ENCODE measurements around the gene MROH9. TPM values are rescaled to one million over a fixed set of nuclear protein-coding genes. Genes with fewer than 3 reads are reported as not detected.

MROH9 gene
- total RNA-seq, 1 experiment from 2014 or later = not detected

DNA sequence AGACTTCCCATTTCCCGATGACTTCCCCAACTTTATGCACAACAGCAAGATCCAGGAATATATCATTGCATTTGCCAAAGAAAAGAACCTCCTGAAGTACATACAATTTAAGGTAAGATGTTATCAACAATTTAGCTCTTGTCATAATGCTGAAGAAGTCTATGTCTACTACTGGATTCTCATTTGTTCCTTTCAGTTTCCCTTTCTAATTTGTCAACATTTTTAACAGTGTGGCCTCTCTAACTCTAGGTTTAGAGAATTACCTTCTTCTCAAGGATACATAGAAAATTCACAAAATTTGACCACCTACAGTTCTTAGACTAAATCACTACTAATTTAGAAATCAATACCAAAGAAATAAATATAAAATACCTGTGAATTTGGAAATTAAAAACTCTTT, 168.5 kb downstream of the MROH9 start:
- Histone ChIP-seq H3K27me3 (ENCODE audit: low read length) (no peaks in the 10 kb centered on the region), H3K79me2 (ENCODE audit: low read length) (no peaks in the 10 kb centered on the region), H3K4me1 (ENCODE audit: low read length) (no peaks in the 10 kb centered on the region), H3K4me2 (ENCODE audit: low read depth, low read length, poor library complexity, severe bottlenecking) (no peak overlapping the region), H3K36me3 (ENCODE audit: insufficient read depth, low read length) (no peaks in the 10 kb centered on the region), H3K9ac (ENCODE audit: low read length) (no peak overlapping the region), H3K27ac (ENCODE audit: low read length) (no peak overlapping the region), H3K9me3 (ENCODE audit: low read length) (no peaks in the 10 kb centered on the region), H2AFZ (ENCODE audit: low read length) (no peak overlapping the region), H4K20me1 (ENCODE audit: insufficient read depth, low read depth, low read length) (no peaks in the 10 kb centered on the region), H3K4me3 (ENCODE audit: low read length) (no peak overlapping the region), H3K9me2 (replicated peaks; ENCODE audit: insufficient read depth, low read length) (no peaks in the 10 kb centered on the region)
- DNase-seq = no peak

DNA sequence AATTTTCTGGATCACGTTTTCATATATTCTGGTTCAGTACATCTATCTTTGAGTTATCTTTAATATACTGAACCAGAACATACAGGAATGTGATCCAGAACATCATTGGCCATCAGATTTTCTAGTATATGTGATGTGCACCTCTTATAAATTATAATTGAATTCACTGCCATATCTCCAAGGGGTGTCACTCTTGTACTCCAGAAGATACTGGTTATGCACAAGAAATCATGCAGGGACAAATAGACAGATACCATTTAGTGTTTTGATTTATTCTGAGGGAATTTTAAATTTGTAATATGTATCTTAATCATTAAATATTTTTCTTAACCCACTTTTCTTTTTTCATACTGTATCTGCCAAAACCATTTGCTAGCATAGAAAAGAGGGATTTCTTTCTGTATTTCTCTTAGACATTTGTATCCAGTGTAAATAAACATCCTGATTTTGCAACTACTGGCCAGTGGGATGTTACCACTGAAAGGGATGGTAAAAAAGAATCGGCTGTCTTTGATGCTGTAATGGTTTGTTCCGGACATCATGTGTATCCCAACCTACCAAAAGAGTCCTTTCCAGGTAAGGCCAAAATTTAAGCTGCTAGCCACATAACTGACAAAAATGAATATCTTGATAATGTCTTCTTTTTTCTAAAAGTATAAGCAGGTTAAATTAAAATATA, 172.1 kb downstream of the MROH9 start:
- H3K9ac ChIP-seq (ENCODE audit: low read length) = no peak overlapping the region
- no peaks in the 10 kb centered on the region for H4K20me1 ChIP-seq (ENCODE audit: insufficient read depth, low read depth, low read length)
- no peaks in the 10 kb centered on the region for H3K9me2 ChIP-seq (replicated peaks; ENCODE audit: insufficient read depth, low read length)

DNA sequence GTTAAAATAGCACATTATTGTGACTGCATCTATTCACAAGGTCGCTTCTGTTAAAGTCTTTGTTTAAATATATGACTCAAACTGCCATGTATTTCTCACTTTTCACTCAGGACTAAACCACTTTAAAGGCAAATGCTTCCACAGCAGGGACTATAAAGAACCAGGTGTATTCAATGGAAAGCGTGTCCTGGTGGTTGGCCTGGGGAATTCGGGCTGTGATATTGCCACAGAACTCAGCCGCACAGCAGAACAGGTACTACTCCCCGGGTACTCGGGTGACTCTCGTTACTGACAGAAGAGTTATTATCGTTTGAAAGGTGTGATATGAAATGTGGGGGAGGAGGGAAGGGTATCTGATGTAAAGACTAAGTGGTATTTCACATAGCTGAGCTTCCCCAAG, 172.6 kb downstream of the MROH9 start:
- Histone ChIP-seq H3K9ac (ENCODE audit: low read length) (no peak overlapping the region), H4K20me1 (ENCODE audit: insufficient read depth, low read depth, low read length) (no peaks in the 10 kb centered on the region), H3K9me2 (replicated peaks; ENCODE audit: insufficient read depth, low read length) (no peaks in the 10 kb centered on the region), H3K79me2 (ENCODE audit: low read length) (no peaks in the 10 kb centered on the region), H3K9me3 (ENCODE audit: low read length) (no peaks in the 10 kb centered on the region), H3K36me3 (ENCODE audit: insufficient read depth, low read length) (no peaks in the 10 kb centered on the region), H3K4me1 (ENCODE audit: low read length) (no peaks in the 10 kb centered on the region), H2AFZ (ENCODE audit: low read length) (no peak overlapping the region), H3K4me3 (ENCODE audit: low read length) (no peak overlapping the region), H3K4me2 (ENCODE audit: low read depth, low read length, poor library complexity, severe bottlenecking) (no peak overlapping the region), H3K27ac (ENCODE audit: low read length) (no peak overlapping the region), H3K27me3 (ENCODE audit: low read length) (no peaks in the 10 kb centered on the region)
- DNase-seq = no peak

More for the DNA sequence above, 172.1 kb downstream of the MROH9 start:
- no peak overlapping the region for H3K27ac ChIP-seq (ENCODE audit: low read length)
- no peaks in the 10 kb centered on the region for H3K79me2 ChIP-seq (ENCODE audit: low read length)
- no peak overlapping the region for H3K4me2 ChIP-seq (ENCODE audit: low read depth, low read length, poor library complexity, severe bottlenecking)
- no peak for DNase-seq
- no peaks in the 10 kb centered on the region for H3K9me3 ChIP-seq (ENCODE audit: low read length)
- H3K36me3 ChIP-seq (ENCODE audit: insufficient read depth, low read length) = no peaks in the 10 kb centered on the region
- no peak overlapping the region for H3K4me3 ChIP-seq (ENCODE audit: low read length)
- no peak overlapping the region for H2AFZ ChIP-seq (ENCODE audit: low read length)
- H3K4me1 ChIP-seq (ENCODE audit: low read length) = no peaks in the 10 kb centered on the region
- H3K27me3 ChIP-seq (ENCODE audit: low read length) = no peaks in the 10 kb centered on the region

DNA sequence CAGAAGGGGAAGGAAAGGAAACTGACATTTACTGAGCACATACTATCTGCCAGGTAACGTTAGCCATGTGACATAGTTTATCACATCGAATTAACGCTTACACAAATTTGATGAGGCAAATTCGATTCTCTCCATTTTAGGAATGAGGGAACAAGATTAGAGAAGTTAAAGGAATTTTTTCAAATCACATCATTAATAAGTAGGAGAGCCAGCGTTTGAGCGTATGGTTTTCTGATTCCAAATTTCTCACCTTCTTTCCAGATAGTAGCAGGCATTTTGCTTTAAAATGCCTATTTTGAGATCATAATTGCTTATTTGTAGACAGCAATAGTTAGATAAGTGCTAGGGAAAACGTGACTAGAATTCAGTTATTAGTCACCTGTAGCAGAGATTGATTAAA, 174.6 kb downstream of the MROH9 start:
- H3K9me2 ChIP-seq (replicated peaks; ENCODE audit: insufficient read depth, low read length) = no peaks in the 10 kb centered on the region
- no peaks in the 10 kb centered on the region for H3K79me2 ChIP-seq (ENCODE audit: low read length)
- H2AFZ ChIP-seq (ENCODE audit: low read length) = no peak overlapping the region
- DNase-seq = no peak
- no peak overlapping the region for H3K4me2 ChIP-seq (ENCODE audit: low read depth, low read length, poor library complexity, severe bottlenecking)
- H4K20me1 ChIP-seq (ENCODE audit: insufficient read depth, low read depth, low read length) = no peaks in the 10 kb centered on the region
- no peaks in the 10 kb centered on the region for H3K36me3 ChIP-seq (ENCODE audit: insufficient read depth, low read length)
- H3K9ac ChIP-seq (ENCODE audit: low read length) = no peak overlapping the region
- H3K4me1 ChIP-seq (ENCODE audit: low read length) = no peaks in the 10 kb centered on the region
- H3K27me3 ChIP-seq (ENCODE audit: low read length) = no peaks in the 10 kb centered on the region
- H3K4me3 ChIP-seq (ENCODE audit: low read length) = no peak overlapping the region
- H3K27ac ChIP-seq (ENCODE audit: low read length) = no peak overlapping the region
- H3K9me3 ChIP-seq (ENCODE audit: low read length) = no peaks in the 10 kb centered on the region

DNA sequence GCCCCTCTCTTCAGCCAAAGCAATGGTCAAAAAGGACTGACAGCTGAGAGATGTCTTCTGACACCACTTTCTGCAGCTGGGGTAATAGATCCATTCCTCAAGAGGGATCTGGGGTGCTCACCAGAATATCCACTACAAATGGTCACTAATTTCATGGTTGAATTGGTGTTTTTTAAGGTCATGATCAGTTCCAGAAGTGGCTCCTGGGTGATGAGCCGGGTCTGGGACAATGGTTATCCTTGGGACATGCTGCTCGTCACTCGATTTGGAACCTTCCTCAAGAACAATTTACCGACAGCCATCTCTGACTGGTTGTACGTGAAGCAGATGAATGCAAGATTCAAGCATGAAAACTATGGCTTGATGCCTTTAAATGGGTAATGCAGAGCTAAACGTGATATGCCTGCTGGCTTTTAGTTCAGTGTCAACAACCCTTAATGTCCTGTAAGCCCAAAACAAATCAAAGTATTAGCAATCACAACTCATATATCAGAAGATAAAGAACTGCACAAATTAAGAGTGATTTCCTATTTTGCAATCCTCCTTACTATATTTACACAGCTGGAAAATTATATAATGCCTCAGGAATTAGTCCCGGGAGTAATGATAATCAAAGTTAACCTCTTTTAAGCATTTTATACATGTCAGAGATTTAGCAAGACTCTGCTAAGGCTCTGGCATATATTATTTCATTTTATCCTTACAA, 175.4 kb downstream of the MROH9 start:
- H3K27me3 ChIP-seq (ENCODE audit: low read length) = no peaks in the 10 kb centered on the region
- H3K36me3 ChIP-seq (ENCODE audit: insufficient read depth, low read length) = no peaks in the 10 kb centered on the region
- H2AFZ ChIP-seq (ENCODE audit: low read length) = no peak overlapping the region
- H3K4me1 ChIP-seq (ENCODE audit: low read length) = no peaks in the 10 kb centered on the region
- no peak for DNase-seq
- H3K4me3 ChIP-seq (ENCODE audit: low read length) = no peak overlapping the region
- H3K9ac ChIP-seq (ENCODE audit: low read length) = no peak overlapping the region
- H3K27ac ChIP-seq (ENCODE audit: low read length) = no peak overlapping the region
- H3K9me3 ChIP-seq (ENCODE audit: low read length) = no peaks in the 10 kb centered on the region
- no peak overlapping the region for H3K4me2 ChIP-seq (ENCODE audit: low read depth, low read length, poor library complexity, severe bottlenecking)
- H3K79me2 ChIP-seq (ENCODE audit: low read length) = no peaks in the 10 kb centered on the region
- no peaks in the 10 kb centered on the region for H3K9me2 ChIP-seq (replicated peaks; ENCODE audit: insufficient read depth, low read length)
- H4K20me1 ChIP-seq (ENCODE audit: insufficient read depth, low read depth, low read length) = no peaks in the 10 kb centered on the region

DNA sequence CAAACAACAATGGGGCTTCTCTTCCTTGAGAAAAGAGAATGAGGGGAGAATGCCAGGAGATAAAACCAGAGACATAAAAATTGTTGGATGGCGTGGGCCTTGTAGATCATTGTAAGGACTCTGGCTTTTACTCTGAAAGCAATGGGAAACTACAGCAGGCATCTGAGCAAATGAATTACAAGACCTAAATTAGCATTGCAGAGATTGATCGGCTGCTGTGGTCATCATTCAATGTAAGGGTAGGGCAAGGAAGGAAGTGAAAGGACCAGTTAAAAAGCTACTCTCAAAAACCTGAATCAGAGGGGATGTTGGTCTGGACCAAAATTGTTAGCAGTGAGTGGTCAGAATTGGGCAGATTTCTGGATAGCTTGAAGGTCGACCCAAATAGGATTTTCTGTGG, 176.8 kb downstream of the MROH9 start:
- Histone ChIP-seq H3K9ac (ENCODE audit: low read length) (no peak overlapping the region), H3K4me1 (ENCODE audit: low read length) (no peaks in the 10 kb centered on the region), H3K27me3 (ENCODE audit: low read length) (no peaks in the 10 kb centered on the region), H3K9me2 (replicated peaks; ENCODE audit: insufficient read depth, low read length) (no peaks in the 10 kb centered on the region), H3K27ac (ENCODE audit: low read length) (no peak overlapping the region), H3K4me3 (ENCODE audit: low read length) (no peak overlapping the region), H3K4me2 (ENCODE audit: low read depth, low read length, poor library complexity, severe bottlenecking) (no peak overlapping the region), H2AFZ (ENCODE audit: low read length) (no peak overlapping the region), H4K20me1 (ENCODE audit: insufficient read depth, low read depth, low read length) (no peaks in the 10 kb centered on the region), H3K79me2 (ENCODE audit: low read length) (no peaks in the 10 kb centered on the region), H3K9me3 (ENCODE audit: low read length) (no peaks in the 10 kb centered on the region), H3K36me3 (ENCODE audit: insufficient read depth, low read length) (no peaks in the 10 kb centered on the region)
- no peak for DNase-seq

DNA sequence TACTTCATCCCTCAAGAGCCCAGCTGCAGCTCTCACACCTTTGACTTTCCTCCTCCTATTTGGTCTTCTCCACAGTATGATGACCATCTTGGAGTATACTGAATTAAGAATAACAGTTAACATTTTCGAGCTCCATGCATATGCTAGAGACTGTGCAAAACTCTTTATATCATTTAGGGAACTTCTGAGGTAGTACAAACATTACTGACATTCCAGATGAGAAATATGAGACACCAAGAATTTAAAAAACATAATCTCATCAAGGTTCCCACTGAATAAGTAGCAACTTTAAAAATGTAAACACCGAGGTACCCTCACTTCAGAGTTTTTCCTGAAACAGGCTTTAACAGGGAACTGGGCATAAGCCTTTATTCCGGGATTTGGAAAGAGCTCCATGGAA, 178.0 kb downstream of the MROH9 start:
- no peaks in the 10 kb centered on the region for H3K9me3 ChIP-seq (ENCODE audit: low read length)
- H3K27ac ChIP-seq (ENCODE audit: low read length) = no peak overlapping the region
- H3K79me2 ChIP-seq (ENCODE audit: low read length) = no peaks in the 10 kb centered on the region
- DNase-seq = no peak
- H4K20me1 ChIP-seq (ENCODE audit: insufficient read depth, low read depth, low read length) = no peaks in the 10 kb centered on the region
- H3K27me3 ChIP-seq (ENCODE audit: low read length) = no peaks in the 10 kb centered on the region
- no peak overlapping the region for H3K9ac ChIP-seq (ENCODE audit: low read length)
- H3K4me1 ChIP-seq (ENCODE audit: low read length) = no peaks in the 10 kb centered on the region
- no peak overlapping the region for H3K4me2 ChIP-seq (ENCODE audit: low read depth, low read length, poor library complexity, severe bottlenecking)
- H3K9me2 ChIP-seq (replicated peaks; ENCODE audit: insufficient read depth, low read length) = no peaks in the 10 kb centered on the region
- no peaks in the 10 kb centered on the region for H3K36me3 ChIP-seq (ENCODE audit: insufficient read depth, low read length)
- H3K4me3 ChIP-seq (ENCODE audit: low read length) = no peak overlapping the region
- H2AFZ ChIP-seq (ENCODE audit: low read length) = no peak overlapping the region

Measured in Karpas-422 (cell line).